ENCODE data around the gene TEX14.
"Not testable (repeated sequence)": the region's sequence is repeated elsewhere in the genome, so short reads cannot be mapped to it uniquely, and the experiment has no call there.

Gene TEX14

DNA sequence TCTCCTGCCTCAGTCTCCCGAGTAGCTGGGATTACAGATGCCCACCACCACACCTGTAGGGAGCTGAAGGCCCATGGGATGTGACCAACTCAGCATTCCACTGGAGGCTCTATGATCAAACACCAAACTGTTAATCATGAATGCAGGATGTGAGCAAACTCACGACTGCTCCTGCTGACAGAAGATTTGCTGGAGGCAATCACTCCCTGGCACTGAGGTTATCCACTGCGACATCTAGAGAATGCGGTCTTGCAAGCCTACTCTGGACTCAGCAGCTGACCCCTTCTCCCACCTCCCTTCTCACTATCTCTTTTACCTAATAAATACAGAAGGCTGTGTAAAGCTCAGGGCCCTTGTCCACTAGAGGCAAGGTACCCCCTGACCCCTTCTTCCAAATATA is 4.9 kb downstream of the TEX14 start:
- no peak for DNase-seq (ENCODE audit: low read depth)

DNA sequence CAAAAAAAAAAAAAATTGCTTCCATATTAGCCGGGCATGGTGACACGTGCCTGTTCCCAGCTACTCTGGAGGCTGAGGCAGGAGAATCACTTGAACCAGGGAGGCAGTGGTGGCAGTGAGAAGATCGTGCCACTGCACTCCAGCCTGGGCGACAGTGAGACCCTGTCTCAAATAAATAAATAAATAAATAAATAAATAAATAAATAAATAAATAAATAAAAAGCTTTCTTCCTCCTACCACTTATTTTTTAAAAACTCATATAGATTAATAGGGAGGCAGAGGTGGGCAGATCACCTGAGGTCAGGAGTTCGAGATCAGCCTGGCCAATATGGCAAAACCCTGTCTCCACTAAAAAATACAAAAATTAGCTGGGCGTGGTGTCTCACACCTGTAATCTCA is 7.4 kb downstream of the TEX14 start:
- DNase-seq (ENCODE audit: low read depth): not testable (repeated sequence)

DNA sequence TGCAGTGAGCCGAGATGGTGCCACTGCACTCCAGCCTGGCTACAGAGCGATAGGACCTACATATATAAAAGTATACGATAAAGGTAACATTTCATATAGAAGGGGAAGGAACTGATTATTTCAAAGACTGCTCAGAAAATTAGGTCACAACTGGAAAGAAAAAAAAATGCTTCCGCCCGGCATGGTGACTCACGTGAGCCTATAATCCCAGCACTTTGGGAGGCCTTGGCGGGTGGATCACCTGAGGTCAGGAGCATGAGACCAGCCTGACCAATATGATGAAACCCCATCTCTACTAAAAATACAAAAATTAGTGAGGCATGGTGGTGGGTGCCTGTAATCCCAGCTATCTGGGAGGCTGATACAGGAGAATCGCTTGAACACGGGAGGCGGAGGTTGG is 7.8 kb downstream of the TEX14 start:
- no peak for DNase-seq (ENCODE audit: low read depth)

DNA sequence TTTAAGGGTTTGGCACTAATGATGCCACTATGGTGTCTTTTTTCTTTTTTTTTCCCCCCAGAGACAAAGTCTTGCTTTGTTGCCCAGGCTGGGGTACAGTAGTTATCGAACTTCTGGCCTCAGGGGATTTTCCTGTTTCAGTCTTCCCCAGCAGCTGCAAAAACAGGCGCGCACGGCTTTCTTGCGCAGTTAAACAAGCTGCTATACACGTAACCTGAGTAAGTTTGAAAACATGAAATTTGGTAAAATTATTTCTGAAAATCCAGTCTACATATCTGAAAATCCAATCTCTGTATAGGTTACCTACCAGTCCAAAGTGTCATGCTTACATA is 11.8 kb downstream of the TEX14 start:
- DNase-seq (ENCODE audit: low read depth): no peak

DNA sequence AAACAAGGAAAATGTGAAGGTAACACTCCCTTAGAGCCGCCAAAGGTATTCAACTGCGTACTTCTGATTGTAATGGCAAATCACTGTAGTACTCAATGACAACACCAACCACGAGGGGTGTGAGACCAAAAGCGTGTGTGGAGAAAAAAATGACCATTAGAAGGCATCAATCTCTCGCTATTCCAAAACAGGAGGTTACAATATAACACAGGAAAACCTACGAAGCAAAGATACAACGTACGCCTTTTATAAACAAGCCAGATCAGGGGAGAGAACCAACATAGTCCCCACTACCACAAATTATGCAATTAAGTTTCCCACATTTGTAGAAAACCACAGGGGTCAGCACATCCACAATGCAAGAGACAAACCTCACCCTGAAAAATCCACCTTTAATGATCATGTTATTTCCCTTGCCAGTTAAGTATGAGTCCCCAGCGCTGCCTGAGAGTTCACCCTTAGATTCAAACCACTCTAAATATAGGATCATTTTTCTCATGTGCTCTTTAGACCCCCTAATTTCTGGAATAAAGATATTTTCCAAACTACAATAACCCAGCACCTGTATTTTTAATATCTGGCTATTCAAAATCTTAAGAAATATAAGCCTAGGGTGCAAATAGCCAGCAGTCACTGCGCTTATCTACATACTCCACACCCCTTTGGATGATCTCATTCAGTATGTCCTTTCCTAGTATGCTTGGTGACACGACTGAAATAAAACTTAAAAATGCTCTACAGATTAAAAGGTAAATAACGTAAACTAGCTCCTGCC is 12.4 kb downstream of the TEX14 start:
- peak; percentile 62 for DNase-seq (ENCODE audit: low read depth)

DNA sequence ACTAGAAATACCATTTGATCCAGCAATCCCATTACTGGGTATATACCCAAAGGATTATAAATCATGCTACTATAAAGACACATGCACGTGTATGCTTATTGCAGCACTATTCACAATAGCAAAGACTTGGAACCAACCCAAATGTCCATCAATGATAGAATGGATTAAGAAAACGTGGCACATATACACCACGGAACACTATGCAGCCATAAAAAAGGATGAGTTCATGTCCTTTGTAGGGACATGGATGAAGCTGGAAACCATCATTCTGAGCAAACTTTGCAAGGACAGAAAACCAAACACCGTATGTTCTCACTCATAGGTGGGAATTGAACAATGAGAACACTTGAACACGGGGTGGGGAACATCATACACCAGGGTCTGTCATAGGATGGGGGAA is 13.6 kb downstream of the TEX14 start:
- DNase-seq (ENCODE audit: low read depth): not testable (repeated sequence)

DNA sequence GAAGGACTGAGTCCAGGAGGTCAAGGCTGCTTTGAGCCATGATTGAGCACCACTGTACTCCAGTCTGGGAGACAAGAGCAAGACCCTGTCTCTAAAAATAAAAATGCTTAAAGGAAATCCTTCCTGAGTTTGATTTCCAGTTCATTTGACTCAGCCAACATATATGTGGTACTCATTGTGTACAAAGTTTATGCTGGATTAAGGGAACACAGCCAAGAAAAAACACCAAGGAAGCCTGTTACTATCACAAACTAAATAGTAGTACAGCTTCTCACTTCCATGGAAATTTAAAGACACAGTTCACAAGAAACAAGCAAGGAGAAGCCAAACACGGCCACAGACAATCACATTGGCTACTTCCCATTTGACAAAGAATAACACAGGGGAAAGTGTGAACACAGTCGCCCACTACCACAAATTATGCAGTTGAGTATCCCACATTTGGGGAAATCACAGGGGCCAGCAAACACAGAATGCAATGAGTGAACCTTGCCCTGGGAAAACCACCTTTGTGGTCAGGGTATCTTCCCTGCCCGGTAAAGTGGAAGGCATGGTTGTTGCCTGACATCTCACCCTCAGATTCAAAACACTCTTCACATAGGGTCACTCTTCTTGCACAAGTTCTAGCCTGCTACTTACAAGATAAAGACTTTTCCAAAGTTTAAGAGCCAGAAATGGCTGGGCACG is 14.5 kb downstream of the TEX14 start:
- DNase-seq (ENCODE audit: low read depth): no peak

DNA sequence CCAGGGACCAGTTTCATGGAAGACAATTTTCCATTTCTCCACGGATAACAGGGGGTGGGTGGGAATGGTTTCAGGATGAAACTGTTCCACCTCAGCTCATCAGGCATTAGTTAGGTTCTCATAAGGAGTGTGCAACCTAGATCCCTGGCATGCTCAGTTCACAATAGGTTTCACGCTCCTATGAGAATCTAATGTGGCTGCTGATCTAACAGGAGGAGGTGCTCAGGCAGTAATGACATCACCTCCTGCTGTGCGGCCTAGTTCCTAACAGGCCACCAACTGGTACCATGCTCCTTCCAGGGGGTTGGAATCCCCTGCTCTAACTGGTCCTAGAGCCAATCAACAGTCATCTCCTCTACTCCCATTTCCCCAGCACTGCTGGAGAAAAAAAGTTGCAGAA is 19.9 kb downstream of the TEX14 start:
- DNase-seq (ENCODE audit: low read depth): no peak

DNA sequence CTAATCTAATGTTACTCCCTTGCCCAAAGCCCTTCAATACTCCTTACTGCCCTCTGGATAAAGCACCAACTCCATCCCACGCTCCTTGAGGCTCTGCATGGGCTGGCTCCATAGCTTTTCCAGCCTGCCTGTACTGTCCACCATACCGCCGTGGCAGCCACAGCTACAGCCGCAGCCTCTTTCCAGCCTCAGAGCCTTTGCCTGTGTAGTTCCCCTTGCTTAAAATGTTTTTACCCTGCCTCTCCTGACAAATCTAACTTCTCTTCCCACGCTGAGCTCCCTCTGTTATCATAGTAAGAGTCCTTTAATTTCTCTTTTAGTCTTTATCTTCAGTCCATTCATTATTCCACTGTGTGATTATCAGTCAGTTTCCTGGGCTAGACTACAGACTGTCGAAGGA is 22.0 kb downstream of the TEX14 start:
- DNase-seq (ENCODE audit: low read depth): no peak

DNA sequence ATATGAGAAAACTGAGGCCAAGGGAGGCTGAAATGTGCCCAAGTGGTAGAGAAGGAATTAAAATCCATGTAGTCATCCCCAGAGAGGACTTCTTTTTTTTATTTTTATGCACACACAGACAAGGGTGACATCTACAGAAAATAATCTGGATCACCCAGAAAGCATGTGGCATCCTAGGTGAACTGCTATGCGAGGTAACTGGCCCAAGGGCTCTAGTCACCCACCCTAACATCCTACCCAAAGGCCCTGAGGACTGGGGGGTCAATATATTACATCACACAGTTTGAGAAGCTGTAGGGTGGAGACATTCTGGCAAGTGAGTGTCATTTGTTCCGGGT is 23.3 kb downstream of the TEX14 start:
- DNase-seq (ENCODE audit: low read depth): no peak

DNA sequence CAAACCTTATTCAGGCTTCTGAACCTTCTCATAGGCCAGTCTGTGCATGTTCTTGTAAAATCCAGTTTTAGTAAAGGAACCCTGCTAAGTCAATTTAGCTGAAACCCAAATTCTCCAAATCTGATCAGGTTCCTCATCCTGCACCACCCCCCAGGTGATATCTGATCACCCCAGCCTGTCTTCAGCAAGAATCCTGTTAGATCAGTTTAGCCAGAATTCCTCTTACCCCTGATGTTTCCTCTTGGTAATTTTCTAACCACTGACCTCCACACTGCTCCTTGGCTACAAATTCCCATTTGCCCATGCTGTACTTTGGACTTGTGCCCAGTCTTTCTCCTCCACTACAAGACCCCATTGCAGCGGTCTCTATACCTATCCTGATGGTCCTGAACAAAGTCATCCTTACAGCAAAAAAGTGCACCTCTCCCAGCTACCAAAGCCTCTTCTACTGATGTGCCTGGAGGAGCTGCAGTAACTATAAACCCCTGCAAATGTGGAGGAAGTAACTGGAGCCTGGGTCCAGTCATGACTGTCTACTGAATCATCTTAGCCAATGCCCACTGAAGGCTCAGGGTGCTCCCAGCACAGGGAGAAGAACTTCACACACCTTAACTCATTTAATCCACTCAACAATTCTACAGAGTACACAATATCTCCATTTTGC is 23.8 kb downstream of the TEX14 start:
- no peak for DNase-seq (ENCODE audit: low read depth)

DNA sequence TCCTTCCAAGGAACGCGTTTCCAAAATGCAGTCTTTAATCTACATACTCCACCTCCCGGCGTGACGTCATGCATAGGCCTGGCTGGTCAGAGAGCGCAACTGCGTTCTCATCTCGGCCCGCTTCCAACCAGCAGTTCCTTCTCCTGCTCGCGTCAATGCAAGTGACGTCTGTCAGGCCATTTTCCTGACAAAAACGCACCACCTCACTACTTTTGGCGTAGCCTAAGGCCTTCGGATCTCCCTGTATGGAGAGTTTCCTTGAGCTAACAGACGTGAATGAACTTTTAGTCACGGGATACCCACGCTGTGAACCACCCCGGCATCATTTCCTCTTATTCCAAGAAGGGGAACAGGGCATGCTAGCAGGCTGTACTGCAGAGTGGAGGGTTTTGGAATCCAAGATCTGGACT is 25.0 kb downstream of the TEX14 start:
- DNase-seq (ENCODE audit: low read depth): no peak

DNA sequence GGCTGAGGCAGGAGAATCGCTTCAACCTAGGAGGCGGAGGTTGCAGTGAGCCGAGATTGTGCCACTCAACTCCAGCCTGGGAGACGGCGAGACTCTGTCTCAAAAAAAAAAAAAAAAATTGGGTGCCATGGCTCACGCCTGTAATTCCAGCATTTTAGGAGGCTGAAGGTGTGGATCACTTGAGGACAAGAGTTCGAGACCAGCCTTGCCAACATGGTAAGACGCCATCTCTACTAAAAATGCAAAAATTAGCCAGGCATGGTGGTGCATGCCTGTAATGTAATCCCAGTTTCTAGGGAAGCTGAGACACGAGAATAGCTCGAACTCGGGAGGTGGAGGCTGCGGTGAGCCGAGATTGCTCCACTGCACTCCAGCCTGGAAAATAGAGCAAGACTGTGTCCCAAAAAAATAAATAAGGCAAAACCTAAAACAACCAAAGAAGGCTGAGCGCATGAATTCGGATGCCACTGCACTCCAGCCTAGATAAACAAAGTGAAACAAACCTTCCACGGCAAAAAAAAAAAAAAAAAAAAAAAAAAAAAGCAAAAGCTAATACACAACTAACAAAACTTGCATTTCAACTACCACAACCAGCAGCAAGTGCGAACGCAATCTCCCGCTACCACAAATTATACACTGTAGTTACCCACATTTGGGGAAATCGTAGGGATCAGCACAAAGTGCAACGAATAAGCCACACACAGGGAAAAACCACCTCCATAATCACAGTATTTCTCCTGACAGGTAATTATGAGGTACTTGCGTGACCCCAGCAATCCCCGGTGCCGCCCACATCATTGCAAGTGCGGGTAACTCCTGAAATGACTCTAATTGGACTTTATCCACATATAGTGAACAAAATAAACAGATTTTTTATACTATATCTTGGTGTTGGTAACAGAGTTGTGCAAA is 25.6 kb downstream of the TEX14 start:
- DNase-seq (ENCODE audit: low read depth): no peak

DNA sequence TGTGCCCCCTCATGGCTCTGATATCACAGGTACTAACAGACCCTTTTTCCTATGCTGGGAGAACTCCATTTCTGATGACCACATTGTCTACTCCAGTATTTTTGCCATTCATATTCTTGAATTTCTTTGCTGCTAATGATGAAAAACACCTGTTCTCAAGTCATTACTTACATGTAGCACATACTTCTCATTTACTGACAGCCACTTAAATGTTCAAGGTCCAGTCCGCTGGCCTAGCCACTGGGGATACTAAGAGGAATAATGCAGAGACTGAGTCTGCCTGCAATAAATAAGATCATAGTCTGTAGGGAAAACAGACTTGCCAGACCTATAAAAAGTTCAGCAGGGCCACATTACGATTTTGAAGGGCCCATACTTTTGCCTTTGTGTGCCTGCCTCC is 27.5 kb downstream of the TEX14 start:
- no peak for DNase-seq (ENCODE audit: low read depth)

DNA sequence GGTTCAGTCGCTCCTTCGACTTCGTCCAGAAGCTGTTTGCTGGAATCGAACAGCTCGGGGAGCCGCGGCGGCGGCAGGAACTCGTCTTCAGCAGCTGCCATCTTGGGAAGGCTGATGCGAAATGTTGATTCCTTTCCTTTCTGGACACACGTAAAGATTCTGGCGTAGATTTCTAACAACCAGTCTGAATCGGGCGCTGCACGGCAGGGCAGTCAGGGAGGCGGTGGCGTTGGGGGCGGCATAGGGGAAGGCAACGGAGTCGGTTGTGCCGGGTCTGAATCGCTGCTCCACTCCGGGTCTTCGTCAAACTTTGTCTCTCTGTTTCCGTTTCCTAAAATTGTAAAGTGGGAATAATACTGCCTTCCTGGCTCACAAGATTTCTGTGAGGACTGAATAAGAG is 30.3 kb downstream of the TEX14 start:
- no peak for DNase-seq (ENCODE audit: low read depth)

DNA sequence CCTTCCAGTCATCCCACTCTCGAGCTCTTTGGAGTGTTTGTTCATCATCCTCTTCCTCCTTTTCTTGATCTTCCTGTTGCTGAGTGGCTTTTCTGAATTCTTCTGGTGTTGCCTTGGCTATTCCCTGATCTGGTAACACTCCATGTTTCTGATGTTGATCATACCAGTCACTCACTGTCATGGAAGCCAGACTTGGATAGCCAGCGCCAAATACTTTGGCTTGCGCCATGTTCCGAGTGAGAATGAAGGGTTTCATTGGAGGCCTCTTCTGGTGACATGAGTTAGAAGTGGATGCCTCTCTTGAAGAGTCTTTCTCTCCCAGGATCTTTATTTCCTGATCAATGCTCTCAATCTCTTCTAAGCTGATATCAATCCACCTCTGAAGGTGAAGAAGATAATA is 31.2 kb downstream of the TEX14 start:
- no peak for DNase-seq (ENCODE audit: low read depth)

DNA sequence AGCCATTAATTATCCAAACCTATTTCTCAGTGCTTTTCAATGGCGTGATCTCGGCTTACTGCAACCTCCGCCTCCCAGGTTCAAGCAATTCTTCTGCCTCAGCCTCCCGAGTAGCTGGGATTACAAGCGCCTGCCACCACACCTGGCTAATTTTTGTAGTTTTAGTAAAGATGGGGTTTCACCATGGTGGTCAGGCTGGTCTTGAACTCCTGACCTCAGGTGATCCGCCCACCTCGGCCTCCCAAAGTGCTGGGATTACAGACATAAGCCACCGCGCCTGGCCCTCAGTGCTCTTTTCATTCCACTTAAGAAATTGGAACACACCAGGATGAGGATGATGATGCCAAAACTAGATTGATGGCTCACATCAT is 32.1 kb downstream of the TEX14 start:
- not testable (repeated sequence) for DNase-seq (ENCODE audit: low read depth)

DNA sequence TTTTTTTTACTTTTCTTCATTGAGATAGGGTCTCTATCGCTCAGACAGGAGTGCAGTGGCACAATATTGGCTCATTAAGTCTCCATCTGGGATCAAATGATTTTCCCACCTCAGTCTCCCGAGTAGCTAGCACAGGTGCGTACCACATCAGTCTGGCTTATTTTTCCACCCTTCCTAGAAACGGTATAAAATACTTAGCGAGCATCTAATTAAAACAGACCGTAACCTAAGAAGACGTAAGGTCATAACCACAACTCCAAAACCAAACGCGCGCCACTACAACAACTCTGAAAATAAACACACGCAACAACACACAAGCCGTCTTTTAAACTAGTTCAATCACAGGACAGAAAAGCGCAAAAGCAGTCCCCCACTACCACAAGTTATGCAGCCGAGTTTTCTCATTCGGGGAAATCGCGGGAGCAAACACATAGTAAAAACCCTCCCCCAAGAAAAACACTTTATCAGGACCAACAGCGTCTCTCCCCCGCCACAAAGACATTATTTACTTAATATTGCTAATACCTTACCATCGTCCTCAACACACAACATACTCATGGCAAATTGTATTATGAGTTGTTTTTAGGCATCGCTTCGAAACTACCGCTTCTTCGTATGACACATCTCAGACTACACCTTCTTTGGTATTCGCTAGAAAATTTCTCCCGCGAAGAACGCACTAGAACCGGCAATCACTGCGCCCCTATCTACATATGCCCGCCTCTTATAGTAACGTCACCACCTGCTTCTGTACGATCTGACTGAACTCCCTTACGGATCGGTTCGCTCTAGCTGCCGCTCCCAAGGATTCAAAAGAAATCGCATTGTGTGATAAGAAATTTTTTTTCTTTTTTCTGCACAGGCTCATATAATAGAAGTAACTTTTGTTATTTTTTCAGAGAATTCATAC is 32.8 kb downstream of the TEX14 start:
- DNase-seq (ENCODE audit: low read depth): peak; percentile 94

DNA sequence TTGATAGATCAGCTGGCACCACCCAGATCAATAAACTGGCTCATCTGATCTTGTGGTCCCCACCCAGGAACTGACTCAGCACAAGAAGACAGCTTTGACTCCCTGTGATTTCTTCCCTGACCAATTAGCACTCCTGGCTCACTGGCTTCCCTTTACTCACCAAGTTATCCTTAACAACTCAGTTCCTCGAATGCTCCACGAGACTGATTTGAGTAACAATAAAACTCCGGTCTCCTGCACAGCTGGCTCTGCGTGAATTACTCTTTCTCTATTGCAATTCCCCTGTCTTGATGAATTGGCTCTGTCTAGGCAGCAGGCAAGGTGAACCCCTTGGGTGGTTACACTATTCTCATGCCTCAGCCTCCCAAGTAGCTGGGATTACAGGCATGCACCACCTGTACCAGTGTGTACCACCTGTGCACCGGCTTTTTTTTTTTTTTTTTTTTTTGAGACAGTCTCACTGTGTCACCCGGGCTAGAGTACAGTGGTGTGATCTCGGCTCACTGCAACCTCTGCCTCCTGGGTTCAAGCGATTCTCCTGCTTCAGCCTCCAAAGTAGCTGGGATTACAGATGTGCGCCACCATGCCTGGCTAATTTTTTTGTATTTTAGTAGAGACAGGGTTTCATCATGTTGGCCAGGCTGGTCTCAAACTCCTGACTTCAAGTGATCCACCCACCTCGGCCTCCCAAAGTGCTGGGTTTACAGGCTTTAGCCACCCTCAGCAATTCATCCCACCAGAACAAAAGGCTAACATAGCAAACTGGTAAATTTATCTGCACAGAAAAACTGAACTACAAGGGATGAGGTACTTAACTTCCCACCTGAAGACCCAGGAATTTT is 33.7 kb downstream of the TEX14 start:
- DNase-seq (ENCODE audit: low read depth): not testable (repeated sequence)

DNA sequence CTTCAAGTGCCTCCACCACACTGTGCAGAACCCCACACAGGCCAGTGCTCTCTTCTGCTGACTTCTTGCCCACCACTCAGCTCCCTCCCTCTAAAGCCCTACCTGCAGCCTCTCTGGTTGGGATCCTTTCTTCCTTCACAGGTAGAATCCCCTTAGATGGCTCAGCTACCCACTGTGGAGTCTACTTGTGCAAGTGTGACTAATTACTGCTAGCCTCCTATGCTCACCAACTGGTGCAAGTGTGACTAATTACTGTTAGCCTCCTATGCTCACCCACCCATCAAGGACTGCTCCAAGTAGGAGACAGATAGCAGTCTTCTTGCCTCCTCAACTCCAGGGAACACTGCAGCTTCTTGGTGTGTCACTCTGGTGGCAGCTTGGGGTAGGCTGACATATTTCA is 43.6 kb downstream of the TEX14 start:
- DNase-seq (ENCODE audit: low read depth): no peak

DNA sequence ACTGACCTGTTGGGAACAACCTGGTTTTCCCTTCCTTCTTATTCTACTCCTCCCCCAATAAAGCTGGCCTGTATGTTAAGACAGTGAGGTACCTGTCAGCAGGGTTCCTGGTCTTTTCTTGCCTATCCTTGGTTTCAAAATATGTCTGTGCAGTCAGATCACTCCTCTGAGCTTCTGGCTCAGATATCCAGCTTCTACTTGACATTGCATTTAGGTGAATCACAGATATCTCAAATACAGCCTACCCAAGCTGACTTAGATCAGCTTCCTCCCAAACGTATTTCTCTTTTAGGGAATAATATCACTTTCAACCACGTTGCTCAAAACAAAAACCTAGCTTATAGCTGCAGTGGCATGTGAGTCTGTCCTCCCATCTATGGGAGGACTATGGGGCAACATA is 48.7 kb downstream of the TEX14 start:
- no peak for DNase-seq (ENCODE audit: low read depth)

Measured in fibroblast of the conjunctiva (primary cell).